Superior temporal gyrus (tissue), 1 donor: ENCODE results near the gene ZNF80.
"Not testable (repeated sequence)": the region's sequence is repeated elsewhere in the genome, so short reads cannot be mapped to it uniquely, and the experiment has no call there.

Source experiments
- DNase-seq: peaks from one replicate; pipeline ENCODE4 v3.0.0-alpha.2; 2016; ENCODE audit errors: extremely low spot score

Gene ZNF80

DNA sequence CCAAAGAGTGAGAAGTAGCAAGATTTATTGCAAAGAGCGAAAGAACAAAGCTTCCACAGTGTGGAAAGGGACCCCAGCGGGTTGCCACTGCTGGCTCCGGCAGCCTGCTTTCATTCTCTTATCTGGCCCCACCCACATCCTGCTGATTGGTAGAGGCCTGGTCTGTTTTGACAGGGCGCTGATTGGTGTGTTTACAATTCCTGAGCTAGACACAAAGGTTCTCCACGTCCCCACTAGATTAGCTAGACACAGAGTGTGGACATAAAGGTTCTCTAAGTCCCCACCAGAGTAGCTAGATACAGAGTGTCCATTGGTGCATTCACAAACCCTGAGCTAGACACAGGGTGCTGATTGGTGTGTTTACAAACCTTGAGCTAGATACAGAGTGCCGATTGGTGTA lies at the start of gene ZNF80:
ZNF80 (minus strand) TSS at position 101 of the 400 bp plus-strand sequence. CDS start 504 bp downstream, outside the sequence.
- not testable (repeated sequence) for DNase-seq

GRCh38 chr3:114286266-114286665 lies 48.9 kb upstream of the ZNF80 start:
- no peak for DNase-seq

DNA sequence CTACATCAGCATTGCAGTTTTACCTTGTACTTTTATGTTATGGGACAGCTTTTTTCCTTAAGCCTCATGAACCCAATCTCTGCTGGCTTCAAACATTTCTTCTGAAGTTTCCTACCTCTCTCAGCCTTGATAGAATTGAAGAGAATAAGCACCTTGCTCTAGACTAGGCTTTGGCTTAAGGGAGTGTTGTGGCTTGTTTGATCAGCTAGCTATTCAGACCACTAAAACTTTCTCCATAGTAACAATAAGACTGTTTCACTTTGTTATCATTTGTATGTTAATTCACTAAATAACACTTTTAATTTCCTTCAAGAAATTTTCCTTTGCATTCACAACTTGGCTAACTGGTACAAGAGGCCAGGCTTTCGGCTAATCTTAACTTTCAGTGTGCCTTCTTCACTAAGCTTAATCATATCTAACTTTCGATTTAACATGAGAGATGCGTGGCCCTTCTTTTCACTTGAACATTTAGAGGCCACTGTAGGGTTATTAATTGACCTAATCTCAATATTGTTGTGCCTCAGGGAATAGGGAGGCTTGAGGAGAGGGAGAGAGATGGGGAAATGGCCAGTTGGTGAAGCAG lies 48.4 kb upstream of the ZNF80 start:
- DNase-seq = no peak

DNA sequence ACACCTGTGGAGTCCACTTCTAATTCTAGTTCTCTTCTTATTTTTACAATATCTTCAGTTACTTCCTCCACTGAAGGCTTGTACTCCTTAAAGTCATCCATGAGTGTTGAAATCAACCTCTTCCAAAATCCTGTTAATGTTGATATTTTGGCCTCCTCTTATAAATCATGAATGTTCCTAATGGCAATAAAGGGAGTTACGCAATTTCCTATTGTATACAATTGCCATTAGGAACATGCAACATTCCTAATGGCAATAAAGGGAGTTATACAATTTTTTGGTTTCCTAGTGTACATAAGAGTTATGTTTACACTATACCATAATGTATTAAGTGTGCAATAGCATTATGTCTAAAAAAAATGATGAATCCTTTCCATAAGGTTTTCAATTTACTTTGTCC lies 47.3 kb upstream of the ZNF80 start:
- no peak for DNase-seq

GRCh38 chr3:114276856-114277255 lies 39.5 kb upstream of the ZNF80 start:
- not testable (repeated sequence) for DNase-seq

GRCh38 chr3:114274929-114275328 lies 37.6 kb upstream of the ZNF80 start:
- no peak for DNase-seq

- no peak for DNase-seq
Measured at GRCh38 chr3:114272271-114272670, 34.9 kb upstream of the ZNF80 start.

DNA sequence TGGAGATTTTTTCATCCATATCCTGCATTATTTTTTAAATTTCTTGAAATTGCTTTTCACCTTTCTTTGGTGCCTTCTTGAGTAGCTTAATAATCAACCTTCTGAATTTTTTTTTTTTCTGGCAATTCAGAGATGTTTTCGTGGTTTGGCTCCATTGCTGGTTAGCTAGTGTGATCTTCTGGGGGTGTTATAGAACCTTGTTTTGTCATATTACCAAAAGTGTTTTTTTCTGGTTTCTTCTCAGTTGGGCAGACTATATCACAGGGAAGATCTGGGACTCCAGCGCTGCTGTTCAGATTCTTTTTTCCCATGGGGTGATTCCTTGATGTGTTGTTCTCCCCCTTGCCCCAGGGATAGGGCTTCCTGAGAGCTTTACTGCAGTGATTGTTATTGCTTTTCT lies 32.6 kb upstream of the ZNF80 start:
- no peak for DNase-seq

DNA sequence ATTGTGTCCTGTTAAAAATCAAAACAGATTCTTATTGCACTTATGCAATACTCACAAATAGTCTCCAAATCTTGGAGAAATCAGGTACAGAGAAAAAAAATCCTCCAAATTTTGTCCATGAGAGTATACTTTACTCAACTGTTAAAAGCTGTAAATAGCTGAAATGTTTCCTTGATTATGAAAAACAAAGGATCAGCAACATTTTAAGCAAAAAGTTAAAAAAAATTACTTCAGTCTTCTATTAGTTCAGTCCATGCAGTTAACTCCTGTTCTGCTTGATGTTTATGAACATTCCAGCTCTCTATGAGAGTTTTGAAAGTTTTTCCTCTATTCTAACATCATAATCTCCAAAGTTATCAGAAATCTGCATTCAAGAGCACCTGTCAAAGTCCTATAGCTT lies 22.8 kb upstream of the ZNF80 start:
- DNase-seq = no peak

- DNase-seq = no peak
Measured at GRCh38 chr3:114259566-114259965, 22.2 kb upstream of the ZNF80 start.

DNA sequence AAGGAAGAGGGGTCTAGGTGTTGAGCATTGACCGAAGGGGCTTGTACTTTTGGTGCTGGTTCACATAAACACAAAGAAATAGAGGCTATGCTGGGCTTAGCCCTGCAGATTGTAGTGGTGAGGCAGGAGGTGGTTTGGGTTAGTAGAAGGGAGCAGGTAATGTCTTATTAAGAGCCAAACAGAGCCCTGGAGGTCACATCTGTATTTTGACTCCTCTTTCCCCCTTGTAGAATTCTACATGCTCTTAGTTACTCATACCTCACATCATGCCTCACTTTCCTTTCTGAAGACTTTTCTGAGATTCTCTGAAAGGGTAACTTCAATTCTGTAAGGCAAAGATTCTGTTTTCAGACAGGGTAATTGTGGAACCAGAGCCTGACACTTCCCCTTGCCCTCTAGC lies 16.1 kb upstream of the ZNF80 start:
- DNase-seq = no peak

DNA sequence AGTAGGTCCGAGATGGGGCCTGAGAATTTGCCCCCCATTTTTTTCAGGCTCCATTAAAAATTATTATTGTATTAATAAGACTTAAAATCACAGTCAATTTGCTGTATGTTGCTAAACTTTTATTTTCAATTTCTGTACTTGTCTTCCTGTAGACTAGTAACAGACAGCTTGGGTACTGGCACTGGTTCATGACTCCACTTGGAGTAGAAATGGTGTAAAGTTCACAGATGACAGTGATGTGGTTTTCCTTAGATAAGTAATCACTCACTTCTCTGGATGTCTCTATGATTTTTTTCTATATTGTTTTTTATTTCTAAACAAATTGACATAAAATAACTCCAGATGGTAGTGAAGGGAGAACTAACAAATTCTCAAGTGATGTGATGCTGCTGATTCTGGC lies 15.6 kb upstream of the ZNF80 start:
- DNase-seq = no peak

- DNase-seq = no peak
Measured at GRCh38 chr3:114242947-114243346, 5.6 kb upstream of the ZNF80 start.

- no peak for DNase-seq
Measured at GRCh38 chr3:114241262-114241661, 3.9 kb upstream of the ZNF80 start.

GRCh38 chr3:114238146-114238785 lies 888 bp upstream of the ZNF80 start:
- DNase-seq = not testable (repeated sequence)

- no peak for DNase-seq
Measured at GRCh38 chr3:114235431-114235830, 1.9 kb downstream of the ZNF80 start.

DNA sequence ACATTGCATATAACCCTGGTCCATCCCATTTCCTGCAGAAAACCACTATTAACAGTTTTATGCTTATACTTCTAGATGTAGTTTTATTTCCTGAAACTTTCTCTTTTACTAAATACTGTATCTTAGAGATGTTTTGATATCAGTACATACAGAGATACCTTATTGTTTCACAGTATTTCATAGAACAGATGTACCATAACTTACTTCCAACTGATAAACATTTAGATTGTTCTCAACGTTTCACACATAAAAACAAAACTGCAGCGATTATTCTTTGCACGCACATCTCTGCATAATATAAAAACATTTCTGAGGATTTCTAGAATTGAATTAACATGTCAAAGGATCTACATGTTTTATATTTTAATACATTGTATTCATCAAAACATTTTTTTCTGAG lies 2.6 kb downstream of the ZNF80 start:
- DNase-seq = no peak

- DNase-seq = no peak
Measured at GRCh38 chr3:114231616-114232015, 5.8 kb downstream of the ZNF80 start.

DNA sequence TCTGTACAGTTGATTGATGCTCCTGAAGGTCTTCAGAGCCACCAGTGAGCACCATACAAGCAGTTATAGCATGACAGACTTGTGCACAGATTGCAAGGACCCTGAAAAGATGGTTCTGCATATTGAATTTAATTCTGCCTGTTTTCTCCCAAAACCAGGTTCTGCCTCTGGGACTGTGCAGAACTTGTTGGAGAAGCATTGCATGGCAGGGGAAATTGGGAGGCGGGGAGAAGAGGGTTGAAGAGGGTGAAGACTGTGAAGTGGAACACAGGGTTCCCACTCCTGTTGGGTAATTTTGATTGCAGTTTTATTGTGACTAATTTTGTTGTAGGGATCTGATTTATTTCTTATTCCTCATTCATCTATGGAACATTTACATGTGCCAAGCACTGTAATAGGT lies 10.3 kb downstream of the ZNF80 start:
- no peak for DNase-seq

- DNase-seq = no peak
Measured at GRCh38 chr3:114226313-114226712, 11.1 kb downstream of the ZNF80 start.

DNA sequence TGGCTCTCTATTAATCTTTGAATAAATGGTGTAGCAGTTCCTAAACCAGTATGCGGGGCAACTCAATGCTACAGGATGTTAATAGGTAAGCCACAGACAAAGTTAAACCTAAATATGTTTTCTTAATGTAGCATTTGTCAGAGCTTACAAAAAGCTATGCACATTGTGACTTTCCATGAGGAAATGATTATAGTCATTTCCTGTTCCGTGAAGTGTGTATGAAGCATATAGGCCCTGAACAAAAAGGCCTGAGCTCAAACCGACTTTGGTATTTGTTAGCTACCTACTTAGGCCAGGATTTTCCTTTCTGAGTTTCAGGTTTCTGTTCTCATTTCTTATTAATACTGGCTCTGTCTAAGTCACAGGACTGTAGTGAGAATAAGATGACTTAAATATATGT lies 14.2 kb downstream of the ZNF80 start:
- no peak for DNase-seq

DNA sequence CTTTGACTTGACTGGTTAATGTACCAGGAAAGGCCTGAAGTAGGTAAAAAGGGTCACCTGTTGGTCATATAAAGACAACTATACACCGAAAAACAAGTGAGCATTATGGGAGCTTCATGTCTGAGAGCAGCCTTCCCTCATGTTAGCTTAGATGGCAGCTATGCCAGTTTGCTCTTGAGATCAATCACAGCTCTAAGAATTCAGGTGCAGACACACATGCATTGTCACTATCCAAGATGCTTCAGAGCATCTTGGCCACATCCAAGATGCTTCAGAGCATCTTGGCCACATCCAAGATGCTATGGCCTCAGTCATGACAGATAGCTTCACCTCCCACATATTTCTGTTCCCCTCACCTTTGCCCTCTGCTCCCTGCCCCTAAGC lies 15.5 kb downstream of the ZNF80 start:
- DNase-seq = no peak

DNA sequence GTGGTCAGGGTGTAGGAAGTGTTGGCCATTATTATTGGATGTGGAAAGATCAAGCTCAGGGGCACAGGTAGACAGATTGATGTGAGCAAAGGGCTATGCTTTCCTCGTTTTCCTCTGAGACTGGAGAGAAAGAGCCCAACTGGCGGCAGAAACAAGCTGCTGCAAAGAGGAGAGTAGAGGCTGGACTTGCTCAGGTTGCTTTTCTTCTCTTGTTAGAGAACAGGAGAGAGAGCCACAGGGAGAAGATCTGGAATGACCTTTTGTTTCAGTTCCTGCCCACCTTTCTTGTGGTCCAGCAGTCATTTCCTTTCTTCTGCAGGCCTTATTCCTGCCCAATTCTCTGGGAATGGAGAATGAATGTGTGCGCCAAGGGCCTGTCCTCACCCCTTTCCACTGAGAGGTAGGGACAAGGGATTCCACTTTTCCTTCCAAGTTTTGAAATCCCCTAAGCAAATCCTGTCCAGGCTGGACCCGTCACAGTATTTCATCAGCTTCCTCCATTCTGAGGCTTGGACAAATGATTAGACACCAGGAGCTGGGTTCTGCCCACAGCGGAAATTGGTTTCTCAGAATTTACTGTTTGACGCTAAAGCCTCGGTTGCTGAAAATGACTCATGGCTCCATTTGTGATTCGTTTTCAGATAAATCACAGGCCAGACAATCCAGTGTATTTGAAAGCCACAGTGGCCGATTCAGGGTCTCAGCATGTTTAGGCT lies 16.1 kb downstream of the ZNF80 start:
- no peak for DNase-seq
